Lung (tissue), 12 donors: ENCODE results near the gene ANXA1. TPM values are rescaled to one million over a fixed set of nuclear protein-coding genes. Genes with fewer than 3 reads are reported as not detected.
A peak's percentile ranks its signal among the peaks of the same experiment; 100 is the strongest.
"Not testable (repeated sequence)": the region's sequence is repeated elsewhere in the genome, so short reads cannot be mapped to it uniquely, and the experiment has no call there.

ENCODE experiments used
- ATAC-seq: fragments of 200-7000 bp; cut with Tn5 transposase; one replicate; pipeline ENCODE4 v1.9.1; 2020; ENCODE audit warnings: moderate number of reproducible peaks; ENCODE audit not compliant: insufficient read depth, low FRiP score
- DNase-seq, 3 donors: peaks; one replicate each; pipeline ENCODE4 v3.0.0-alpha.2; 2013 to 2017
- H3K27ac ChIP-seq, 2 donors: one replicate each; pipeline ENCODE4 v1.5.1; 2013; ENCODE audit warnings: mild to moderate bottlenecking in 2 of 2, moderate library complexity in 2 of 2, control low read depth in 1 of 2, inconsistent platforms in 1 of 2, low read depth in 1 of 2, low read length in 1 of 2
- H3K27me3 ChIP-seq, 3 donors: one replicate each; pipeline ENCODE4 v1.5.1; 2013; ENCODE audit warnings: low read length in 2 of 3; ENCODE audit not compliant: control insufficient read depth in 3 of 3, insufficient read depth in 3 of 3
- H3K36me3 ChIP-seq, 4 donors: one replicate each; pipeline ENCODE4 v1.5.1; 2013; ENCODE audit warnings: low read length in 4 of 4, mild to moderate bottlenecking in 1 of 4, moderate library complexity in 1 of 4; ENCODE audit not compliant: control insufficient read depth in 4 of 4, insufficient read depth in 4 of 4
- H3K4me1 ChIP-seq, 5 donors: one replicate each; pipeline ENCODE4 v1.5.1; 2013; ENCODE audit warnings: low read length in 5 of 5, mild to moderate bottlenecking in 2 of 5, moderate library complexity in 1 of 5; ENCODE audit not compliant: control insufficient read depth in 5 of 5, insufficient read depth in 5 of 5
- H3K4me3 ChIP-seq: one replicate; pipeline ENCODE4 v1.5.1; 2013; ENCODE audit warnings: mild to moderate bottlenecking, control low read depth, moderate library complexity
- H3K9ac ChIP-seq, 2 donors: one replicate each; pipeline ENCODE4 v1.5.1; 2013; ENCODE audit warnings: low read length in 2 of 2, control low read depth in 1 of 2; ENCODE audit not compliant: insufficient read depth in 1 of 2
- H3K9me3 ChIP-seq, 4 donors: one replicate each; pipeline ENCODE4 v1.5.1; 2013; ENCODE audit warnings: low read length in 3 of 4, mild to moderate bottlenecking in 1 of 4, moderate library complexity in 1 of 4; ENCODE audit not compliant: control insufficient read depth in 4 of 4, insufficient read depth in 3 of 4
- CTCF ChIP-seq: IDR thresholded peaks from 2 replicates; pipeline ENCODE4 v1.5.1; 2012; ENCODE audit warnings: mild to moderate bottlenecking; ENCODE audit errors: control extremely low read depth, extremely low read depth
- WGBS, 2 donors: extraction: QIAGEN DNeasy Blood & Tissue Kit; methylation state at CpG; one replicate each; pipeline ENCODE4 v1.1.7; 2013; 5-methylcytosine and 5-hydroxymethylcytosine counted together
- polyA plus RNA-seq, 2 donors: library from polyadenylated mRNA; stranded (reverse); fragments of 200-250 nt; gene quantifications; one replicate each; pipeline ENCODE4 v1.2.1, GENCODE V29; 2013
- total RNA-seq, 2 donors: library from RNA; depleted of rRNA in 1 of 2; stranded (reverse); fragments of >200 nt in 1 of 2; gene quantifications; one replicate each; pipeline ENCODE4 v1.2.1, GENCODE V29; 2014 to 2021
- donor health status: control.
- donor health status: control.
- donor health status: Bipolar disorder and iron deficiency.
- donor health status: healthy.
- donor health status: DM: yes; HTN: yes; CAD: no.

The ANXA1 gene
- total and polyA plus RNA-seq, 4 donors = 234 to 477 (median 410) TPM

GRCh38 chr9:73107489-73108069 lies 44.1 kb upstream of the ANXA1 start:
- peak; percentile 61 for TF ChIP-seq CTCF
- not testable (repeated sequence) for H3K4me1 ChIP-seq, H3K4me3 ChIP-seq, H3K9ac ChIP-seq, H3K27me3 ChIP-seq, H3K36me3 ChIP-seq, H3K27ac ChIP-seq, ATAC-seq, H3K9me3 ChIP-seq
- DNase-seq = peak in 2 of 3 donors; percentile 38 to 46
- WGBS, 2 donors = 65 to 74% methylated on average over 3 to 5 of the region's 5 CpGs

- no peaks in the 10 kb centered on the region for H3K4me1 ChIP-seq
- no peak overlapping the region for H3K27ac ChIP-seq
- ATAC-seq (no peak), DNase-seq (no peak)
- H3K36me3 ChIP-seq = no peaks in the 10 kb centered on the region
- no peaks in the 10 kb centered on the region for H3K27me3 ChIP-seq
- no peak for TF ChIP-seq CTCF
- no peaks in the 10 kb centered on the region for H3K9me3 ChIP-seq
- H3K9ac ChIP-seq = no peak overlapping the region
- no peak overlapping the region for H3K4me3 ChIP-seq
These were observed 37.6 kb upstream of the ANXA1 start for GRCh38 chr9:73114058-73114457.

GRCh38 chr9:73114958-73115357 lies 36.7 kb upstream of the ANXA1 start:
- H3K4me3 ChIP-seq = no peak overlapping the region
- no peak for DNase-seq
- H3K36me3 ChIP-seq = no peaks in the 10 kb centered on the region
- no peak overlapping the region for H3K9ac ChIP-seq
- H3K9me3 ChIP-seq = no peaks in the 10 kb centered on the region
- H3K27ac ChIP-seq = no peak overlapping the region
- ATAC-seq = no peak
- no peaks in the 10 kb centered on the region for H3K27me3 ChIP-seq
- 96 to 97% methylated on average over 1 of the region's 1 CpG for WGBS, 2 donors
- TF ChIP-seq CTCF = no peak
- H3K4me1 ChIP-seq = no peaks in the 10 kb centered on the region

GRCh38 chr9:73116031-73116430 lies 35.6 kb upstream of the ANXA1 start:
- 48 to 78% methylated on average over 1 of the region's 1 CpG for WGBS, 2 donors
- H3K4me1 ChIP-seq = no peaks in the 10 kb centered on the region
- no peak overlapping the region for H3K27ac ChIP-seq
- no peak overlapping the region for H3K9ac ChIP-seq
- ATAC-seq (no peak), DNase-seq (no peak)
- no peak overlapping the region for H3K4me3 ChIP-seq
- no peaks in the 10 kb centered on the region for H3K9me3 ChIP-seq
- H3K36me3 ChIP-seq = no peaks in the 10 kb centered on the region
- no peaks in the 10 kb centered on the region for H3K27me3 ChIP-seq
- TF ChIP-seq CTCF = no peak
